B cell (primary cell): ENCODE data around the gene SYT17.

Experiments used
- EZH2 ChIP-seq: IDR thresholded peaks from 2 replicates; pipeline ENCODE4 v1.6.1; 2012; ENCODE audit warnings: borderline replicate concordance, low read depth, mild to moderate bottlenecking, moderate library complexity, low read length; ENCODE audit not compliant: insufficient read depth, poor library complexity, severe bottlenecking
- TF ChIP-seq, protein P1 (sequence below): fragments of 200-600 bp; IDR thresholded peaks from one replicate; pipeline ENCODE4 v1.8.0; 2022; ENCODE audit warnings: antibody characterized with exemption, mild to moderate bottlenecking

- TF ChIP-seq, protein P1, sequence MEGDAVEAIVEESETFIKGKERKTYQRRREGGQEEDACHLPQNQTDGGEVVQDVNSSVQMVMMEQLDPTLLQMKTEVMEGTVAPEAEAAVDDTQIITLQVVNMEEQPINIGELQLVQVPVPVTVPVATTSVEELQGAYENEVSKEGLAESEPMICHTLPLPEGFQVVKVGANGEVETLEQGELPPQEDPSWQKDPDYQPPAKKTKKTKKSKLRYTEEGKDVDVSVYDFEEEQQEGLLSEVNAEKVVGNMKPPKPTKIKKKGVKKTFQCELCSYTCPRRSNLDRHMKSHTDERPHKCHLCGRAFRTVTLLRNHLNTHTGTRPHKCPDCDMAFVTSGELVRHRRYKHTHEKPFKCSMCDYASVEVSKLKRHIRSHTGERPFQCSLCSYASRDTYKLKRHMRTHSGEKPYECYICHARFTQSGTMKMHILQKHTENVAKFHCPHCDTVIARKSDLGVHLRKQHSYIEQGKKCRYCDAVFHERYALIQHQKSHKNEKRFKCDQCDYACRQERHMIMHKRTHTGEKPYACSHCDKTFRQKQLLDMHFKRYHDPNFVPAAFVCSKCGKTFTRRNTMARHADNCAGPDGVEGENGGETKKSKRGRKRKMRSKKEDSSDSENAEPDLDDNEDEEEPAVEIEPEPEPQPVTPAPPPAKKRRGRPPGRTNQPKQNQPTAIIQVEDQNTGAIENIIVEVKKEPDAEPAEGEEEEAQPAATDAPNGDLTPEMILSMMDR, result no peak
- TF ChIP-seq EZH2, result no peak
These were observed 137.4 kb downstream of the SYT17 start for GRCh38 chr16:19305443-19305842.
